A549 (cell line): ENCODE results near the gene USF1. TPM values are rescaled to one million over a fixed set of nuclear protein-coding genes. Genes with fewer than 3 reads are reported as not detected.

Source experiments
- ATAC-seq, 2 experiments: fragments of 200-7000 bp in 1 of 2; fragments of >200 bp in 1 of 2; cut with Nextera tagmentation in 1 of 2; cut with Tn5 transposase in 1 of 2; 3 replicates each; pipeline versions ENCODE4 v1.8.0 to v1.9.1; 2018 to 2020; ENCODE audit warnings: mild to moderate bottlenecking in 1 of 2, moderate library complexity in 1 of 2
- CTCF ChIA-PET: fragments of 300-600 bp; sonication (Branson Sonifier 250); formaldehyde crosslinking; extraction: SDS; loops from one replicate; lab custom pipeline; 2021; ENCODE audit warnings: antibody characterized with exemption, inconsistent platforms; lab: Yijun Ruan, JAX
- POLR2A ChIA-PET: fragments of 350-600 bp; formaldehyde crosslinking; extraction: SDS; loops from one replicate; lab custom pipeline; 2021; ENCODE audit warnings: antibody characterized with exemption, inconsistent platforms; lab: Yijun Ruan, JAX
- DNase-seq, 2 experiments: peaks; one replicate each; pipeline versions ENCODE4 v3.0.0 to v3.0.0-alpha.2; 2011 to 2016; ENCODE audit warnings: low read depth in 1 of 2, low spot score in 1 of 2
- FAIRE-seq: peaks from 2 replicates; lab custom pipeline; 2011; peaks lifted over from hg19 to GRCh38; lab: Jason Lieb, UNC
- H3K27ac ChIP-seq, 2 experiments: fragments of >200 bp; sonication (Bioruptor Twin); formaldehyde crosslinking; 3 replicates each; pipeline ENCODE4 v1.5.1; 2016 to 2017
- H3K4me1 ChIP-seq: fragments of >200 bp; sonication (Bioruptor Twin); formaldehyde crosslinking; 3 replicates; pipeline ENCODE4 v1.6.1; 2016
- H3K4me2 ChIP-seq: fragments of >200 bp; sonication (Bioruptor Twin); formaldehyde crosslinking; 3 replicates; pipeline ENCODE4 v1.6.1; 2016
- H3K4me3 ChIP-seq: fragments of >200 bp; sonication (Bioruptor Twin); formaldehyde crosslinking; 3 replicates; pipeline ENCODE4 v1.5.1; 2016
- H3K9me3 ChIP-seq: fragments of >200 bp; sonication (Bioruptor Twin); formaldehyde crosslinking; 3 replicates; pipeline ENCODE4 v1.6.1; 2016
- BCL3 ChIP-seq: fragments of >200 bp; sonication (Bioruptor Twin); formaldehyde crosslinking; IDR thresholded peaks from 3 replicates; pipeline ENCODE4 v1.6.1; 2016
- CBX2 ChIP-seq: fragments of 200-600 bp; sonication (generic); IDR thresholded peaks from 2 replicates; pipeline ENCODE4 v1.6.1; 2016; ENCODE audit warnings: low read depth, mild to moderate bottlenecking, borderline replicate concordance
- CHD2 ChIP-seq: fragments of 150-350 bp; IDR thresholded peaks from 2 replicates; pipeline ENCODE4 v1.6.1; 2014; ENCODE audit warnings: low read length; ENCODE audit not compliant: partially characterized antibody
- CHD4 ChIP-seq: fragments of 200-600 bp; sonication (generic); IDR thresholded peaks from 2 replicates; pipeline ENCODE4 v1.6.1; 2016; ENCODE audit warnings: antibody characterized with exemption, mild to moderate bottlenecking, borderline replicate concordance
- CTCF ChIP-seq: fragments of >200 bp; sonication (Bioruptor Twin); formaldehyde crosslinking; IDR thresholded peaks from 3 replicates; pipeline ENCODE4 v1.5.1; 2016
- EP300 ChIP-seq, 2 experiments: fragments of >200 bp; sonication (Bioruptor Twin); formaldehyde crosslinking; IDR thresholded peaks; 2 replicates in 1 of 2; 3 replicates in 1 of 2; pipeline ENCODE4 v1.6.1; 2016 to 2017
- ESRRA ChIP-seq: fragments of 150-350 bp; IDR thresholded peaks from 2 replicates; pipeline ENCODE4 v1.6.1; 2014; ENCODE audit warnings: mild to moderate bottlenecking, low read length, borderline replicate concordance
- FOSB ChIP-seq: fragments of 250-450 bp; sonication (Bioruptor Pico); IDR thresholded peaks from 2 replicates; pipeline ENCODE4 v1.5.0; 2020; ENCODE audit warnings: mild to moderate bottlenecking, moderate library complexity
- GATA3 ChIP-seq: IDR thresholded peaks from 2 replicates; pipeline ENCODE4 v1.6.1; 2012; ENCODE audit warnings: borderline replicate concordance
- HOXB5 ChIP-seq: fragments of 250-450 bp; sonication (Bioruptor Pico); IDR thresholded peaks from 2 replicates; pipeline ENCODE4 v1.5.0; 2020; ENCODE audit warnings: mild to moderate bottlenecking, moderate library complexity
- JUNB ChIP-seq: fragments of >200 bp; sonication (Bioruptor Twin); formaldehyde crosslinking; IDR thresholded peaks from 2 replicates; pipeline ENCODE4 v1.6.1; 2016
- KDM1A ChIP-seq: fragments of 200-600 bp; sonication (generic); IDR thresholded peaks from 2 replicates; pipeline ENCODE4 v1.6.1; 2016; ENCODE audit warnings: low read depth, mild to moderate bottlenecking
- KDM5A ChIP-seq: fragments of 200-600 bp; sonication (generic); IDR thresholded peaks from 2 replicates; pipeline ENCODE4 v1.6.1; 2016; ENCODE audit warnings: antibody characterized with exemption, mild to moderate bottlenecking
- MAX ChIP-seq: IDR thresholded peaks from 2 replicates; pipeline ENCODE4 v1.6.1; 2012
- MYC ChIP-seq: IDR thresholded peaks from 2 replicates; pipeline ENCODE4 v1.6.1; 2012; ENCODE audit warnings: mild to moderate bottlenecking, inconsistent platforms, low read length, improper control_type of control experiment, borderline replicate concordance
- PBX3 ChIP-seq: IDR thresholded peaks from 2 replicates; pipeline ENCODE4 v1.6.1; 2012
- PHF8 ChIP-seq: fragments of 200-600 bp; sonication (generic); IDR thresholded peaks from 2 replicates; pipeline ENCODE4 v1.6.1; 2016; ENCODE audit warnings: low read depth, mild to moderate bottlenecking, antibody characterized with exemption, moderate library complexity, borderline replicate concordance
- POLR2AphosphoS2 ChIP-seq: conservative IDR thresholded peaks from 2 replicates; pipeline ENCODE4 v1.6.1; 2012; ENCODE audit warnings: low read length, improper control_type of control experiment, inconsistent platforms
- RARB ChIP-seq: fragments of 250-450 bp; sonication (Bioruptor Pico); IDR thresholded peaks from 2 replicates; pipeline ENCODE4 v1.8.0; 2021; ENCODE audit warnings: mild to moderate bottlenecking, moderate library complexity
- RCOR1 ChIP-seq: fragments of 150-350 bp; IDR thresholded peaks from 2 replicates; pipeline ENCODE4 v1.6.1; 2014; ENCODE audit warnings: antibody characterized with exemption, low read length, low read depth
- USF2 ChIP-seq: fragments of 450-650 bp; IDR thresholded peaks from 2 replicates; pipeline ENCODE4 v1.6.1; 2014; ENCODE audit warnings: antibody characterized with exemption
- ZSCAN20 ChIP-seq: fragments of 250-450 bp; sonication (Bioruptor Pico); IDR thresholded peaks from 2 replicates; pipeline ENCODE4 v1.8.0; 2022; ENCODE audit warnings: mild to moderate bottlenecking, moderate library complexity
- WGBS: methylation state at CpG from one replicate; pipeline ENCODE4 v1.1.6; 2017; ENCODE audit errors: missing lambda C conversion rate; 5-methylcytosine and 5-hydroxymethylcytosine counted together
- polyA plus RNA-seq, 4 experiments: library from polyadenylated mRNA; depleted of rRNA in 3 of 4; stranded (reverse); fragments of >200 nt; fragmentation: RNase III in 1 of 4; extraction: RNeasy Plus Mini Kit Qiagen cat#74134 plus additional on column Dnase treatment in 1 of 4; gene quantifications; 2 replicates in 3 of 4; 3 replicates in 1 of 4; pipeline ENCODE4 v1.2.3, GENCODE V29; 2011 to 2017

The USF1 gene
- polyA plus RNA-seq, 2 of the 4 experiments (the other 2 are of a cell fraction), result 35.5 to 60.5 TPM

GRCh38 chr1:161081519-161081918 lies 35.7 kb upstream of the USF1 start:
- DNase-seq (no peak), ATAC-seq (no peak), FAIRE-seq (no peak)
- TF ChIP-seq GATA3, result no peak
- no peak for TF ChIP-seq PHF8
- TF ChIP-seq ESRRA, result no peak
- no peak for TF ChIP-seq CHD4
- TF ChIP-seq KDM5A, result no peak
- TF ChIP-seq MAX, result no peak
- TF ChIP-seq HOXB5 (CRISPR knock-in tag), result no peak
- TF ChIP-seq CTCF, result no peak
- TF ChIP-seq BCL3, result no peak
- POLR2A ChIA-PET, result interaction anchor here (1.6 kb wide), 1 partner anchor 37 kb away, joined by 3 read pairs; no protein-coding TSS in a partner anchor
- 84% methylated on average over 5 of the region's 5 CpGs for WGBS
- CTCF ChIA-PET, result interaction anchor here (2.6 to 12.7 kb wide), 2 partner anchors 10 to 15 kb away, joined by 15 to 167 read pairs; partner anchors contain the start of gene KLHDC9
- Histone ChIP-seq H3K9me3 (no peaks in the 10 kb centered on the region), H3K4me1 (peaks cover 53% of the 10 kb centered on the region), H3K4me2 (no peak overlapping the region), H3K27ac (peak overlapping the region; percentile 32 to 88), H3K4me3 (no peak overlapping the region)

- ATAC-seq (no peak), FAIRE-seq (no peak), DNase-seq (no peak)
- Histone ChIP-seq H3K9me3 (no peaks in the 10 kb centered on the region), H3K4me1 (peaks cover 45% of the 10 kb centered on the region), H3K4me3 (no peak overlapping the region), H3K27ac (peak overlapping the region; percentile 32 to 88), H3K4me2 (no peak overlapping the region)
- no peak for TF ChIP-seq PBX3
- TF ChIP-seq ZSCAN20 (CRISPR knock-in tag), result no peak
- TF ChIP-seq GATA3, result no peak
- TF ChIP-seq HOXB5 (CRISPR knock-in tag), result no peak
- no peak for TF ChIP-seq CHD2
- no peak for TF ChIP-seq JUNB
- TF ChIP-seq KDM1A, result no peak
- TF ChIP-seq MYC, result no peak
- no peak for TF ChIP-seq POLR2AphosphoS2
- TF ChIP-seq USF2, result no peak
- TF ChIP-seq CBX2, result no peak
- no peak for TF ChIP-seq ESRRA
- TF ChIP-seq RCOR1, result no peak
- no peak for TF ChIP-seq EP300 (IDR thresholded peaks at IDR 0.05)
- TF ChIP-seq RARB (CRISPR knock-in tag), result no peak
- no peak for TF ChIP-seq FOSB (CRISPR knock-in tag)
- TF ChIP-seq MAX, result no peak
- ChIA-PET CTCF (interaction anchor here (1.1 to 12.7 kb wide), 5 partner anchors 9 to 83 kb away, joined by 3 to 167 read pairs (median 5); partner anchors contain the start of gene KLHDC9), POLR2A (no interaction called here)
- 73% methylated on average over 5 of the region's 5 CpGs for WGBS
Measured at GRCh38 chr1:161080441-161081405, 34.9 kb upstream of the USF1 start.
